Left colon (tissue), 2 donors: ENCODE results near the gene NCOA5. TPM values are rescaled to one million over a fixed set of nuclear protein-coding genes. Genes with fewer than 3 reads are reported as not detected.

ENCODE experiments used
- ATAC-seq: fragments of 200-7000 bp; cut with Tn5 transposase; one replicate; pipeline ENCODE4 v1.9.1; 2020; ENCODE audit warnings: mild to moderate bottlenecking, moderate library complexity
- DNase-seq, 2 donors: peaks; one replicate each; pipeline ENCODE4 v3.0.0-alpha.2; 2020
- intact Hi-C, 2 donors: fragments of 100-400 bp; cut with DNase I in 1 of 2; cut with micrococcal nuclease in 1 of 2; formaldehyde crosslinking; loops; one replicate each; pipeline versions ENCODE4 v1.11.2 to v1.14.0; 2022; cut with DNase I, micrococcal nuclease
- total RNA-seq, 2 donors: library from RNA; stranded (reverse); fragmentation: NEBNext Ultra II Directional; extraction: Animal tissue kit (Norgen Biotek cat#: 25700); gene quantifications; one replicate each; pipeline ENCODE4 v1.2.1, GENCODE V29; 2021
- donor health status: DM: no; HTN: no; CAD: no.
- donor health status: DM: yes; HTN: yes; CAD: no.

NCOA5 gene
- total RNA-seq, 2 donors from 2014 or later, result 20.8 to 24.1 TPM

DNA sequence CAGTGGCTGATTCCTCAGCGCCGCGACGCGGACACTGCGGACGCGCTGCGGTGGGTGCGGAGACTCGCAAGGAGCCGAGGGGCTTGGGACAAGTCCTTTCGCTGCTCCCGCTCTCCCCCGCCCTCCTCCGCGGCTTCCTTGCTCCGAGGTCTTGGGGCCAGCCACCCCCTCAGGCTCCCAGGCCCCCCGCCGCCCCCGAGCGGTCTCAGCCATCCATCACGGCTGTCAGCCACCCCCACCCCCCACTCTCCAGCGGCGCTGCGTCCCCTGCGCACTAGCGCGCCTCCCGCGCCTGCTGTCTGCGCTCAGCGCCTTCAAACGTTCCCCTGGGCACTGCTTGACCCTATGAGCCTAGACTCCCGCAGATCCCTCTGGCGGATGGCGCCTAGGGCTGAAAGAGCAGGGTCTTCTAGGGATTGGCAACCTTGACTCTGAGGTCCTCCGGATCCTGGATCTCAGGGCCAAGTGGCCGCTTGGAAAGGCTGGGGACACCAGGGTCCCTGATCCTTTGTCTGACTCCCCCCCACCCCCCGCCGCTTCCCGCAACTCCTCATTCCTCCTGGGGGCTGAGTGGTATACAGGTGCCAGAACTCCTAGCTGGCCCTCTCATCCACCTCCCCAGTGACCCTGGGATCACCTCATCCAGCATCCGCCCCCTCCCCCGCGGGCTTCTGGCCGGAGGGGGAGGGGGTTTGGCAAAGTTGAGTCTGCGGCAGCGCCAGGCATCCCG lies 59.3 kb downstream of the NCOA5 start:
- no peak for ATAC-seq
- no peak for DNase-seq
- intact Hi-C loops, result no loop called here

DNA sequence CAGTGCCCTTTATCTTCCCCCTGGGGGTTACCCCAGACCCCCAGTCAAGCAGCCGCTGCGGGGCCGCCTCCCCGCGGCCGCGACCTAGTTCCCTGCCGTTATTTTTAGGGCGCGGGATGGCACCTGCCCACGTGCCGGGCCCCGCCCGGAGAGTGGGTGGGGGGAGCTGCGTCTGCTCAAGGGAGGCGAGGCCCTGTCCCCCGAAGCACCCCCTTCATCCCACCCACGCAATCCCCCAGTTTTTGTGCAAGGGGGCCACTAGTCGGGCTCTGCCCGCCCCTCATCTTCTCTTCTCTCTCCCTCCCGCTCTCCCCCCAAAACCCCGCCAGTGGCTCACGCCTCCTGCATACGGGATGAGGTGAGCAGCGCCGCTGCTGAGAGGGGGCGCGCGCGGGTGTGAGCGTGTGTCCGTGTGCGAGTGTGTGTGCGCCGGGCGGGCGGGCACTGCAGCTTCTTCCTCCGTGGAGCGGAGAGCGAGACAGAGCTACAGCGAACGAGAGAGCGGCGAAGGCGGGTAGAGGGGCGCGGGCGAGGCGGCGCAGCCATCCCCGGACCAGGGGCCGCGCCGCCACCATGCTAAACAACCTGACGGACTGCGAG lies 60.9 kb downstream of the NCOA5 start, which contains the start of gene SLC12A5:
Gene SLC12A5, plus strand, starts transcription at position 444 of the 600 bp plus-strand sequence. Its CDS starts 130 bp downstream, at position 574.
- intact Hi-C loops, result loop anchor here in 1 of 2 donors (10.0 kb wide), 1 partner anchor 76 kb away; no protein-coding TSS in a partner anchor
- DNase-seq, result no peak
- ATAC-seq, result no peak

DNA sequence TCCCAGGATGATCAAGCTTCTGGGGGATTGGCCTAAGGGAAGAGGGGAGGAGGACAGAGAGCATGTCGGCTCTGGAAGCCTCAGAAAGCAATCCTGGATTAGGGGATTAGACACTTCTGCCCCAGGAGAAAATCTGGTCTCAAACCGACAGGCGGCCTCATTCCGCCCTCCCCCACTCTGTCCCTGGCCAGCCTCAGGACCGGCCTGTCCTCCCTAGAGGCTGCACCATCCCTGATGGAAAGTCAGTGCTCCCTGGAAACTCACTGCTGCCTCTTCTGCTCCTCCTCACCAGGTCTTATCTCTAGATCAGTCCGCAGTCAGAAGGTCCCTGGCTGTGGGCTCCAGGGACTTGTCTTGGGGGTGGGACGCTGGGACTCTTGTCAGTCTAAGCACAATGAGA lies 61.7 kb downstream of the NCOA5 start:
- intact Hi-C loops, result loop anchor here in 1 of 2 donors (10.0 kb wide), 1 partner anchor 77 kb away; no protein-coding TSS in a partner anchor
- DNase-seq, result no peak

DNA sequence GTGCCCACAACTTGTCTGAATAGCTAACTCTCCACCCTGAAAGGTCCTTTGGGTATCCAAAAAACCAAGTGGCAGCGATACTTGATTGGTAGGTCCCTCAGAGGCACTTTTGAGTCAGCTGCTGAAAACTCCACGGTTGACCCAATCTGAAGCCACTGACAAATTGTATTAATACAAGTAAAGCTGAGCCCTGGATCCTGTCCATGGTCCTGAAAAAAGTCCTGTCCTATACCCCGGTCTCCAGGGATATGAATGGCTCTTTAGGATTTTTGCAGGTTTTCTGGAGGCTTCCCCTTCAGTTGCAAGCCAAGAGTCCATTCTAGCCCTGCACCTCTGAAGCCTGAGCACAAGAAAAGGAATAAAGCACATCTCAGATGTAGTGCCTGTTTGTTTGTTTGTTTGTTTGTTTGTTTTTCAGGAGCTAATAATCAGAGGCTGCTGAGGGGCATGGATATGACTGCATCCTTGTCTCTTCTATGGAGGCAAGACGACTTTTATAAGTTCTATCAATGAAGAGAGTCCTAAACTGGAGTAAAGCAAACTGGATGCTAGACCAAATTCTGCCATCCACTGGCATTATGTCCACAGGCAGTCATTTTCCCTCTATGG lies 62.4 kb downstream of the NCOA5 start:
- intact Hi-C loops, result loop anchor here in 1 of 2 donors (10.0 kb wide), 1 partner anchor 77 kb away; no protein-coding TSS in a partner anchor
- ATAC-seq (no peak), DNase-seq (peak in 1 of 2 donors; percentile 32)

More for the DNA sequence above, 61.7 kb downstream of the NCOA5 start:
- ATAC-seq, result no peak

DNA sequence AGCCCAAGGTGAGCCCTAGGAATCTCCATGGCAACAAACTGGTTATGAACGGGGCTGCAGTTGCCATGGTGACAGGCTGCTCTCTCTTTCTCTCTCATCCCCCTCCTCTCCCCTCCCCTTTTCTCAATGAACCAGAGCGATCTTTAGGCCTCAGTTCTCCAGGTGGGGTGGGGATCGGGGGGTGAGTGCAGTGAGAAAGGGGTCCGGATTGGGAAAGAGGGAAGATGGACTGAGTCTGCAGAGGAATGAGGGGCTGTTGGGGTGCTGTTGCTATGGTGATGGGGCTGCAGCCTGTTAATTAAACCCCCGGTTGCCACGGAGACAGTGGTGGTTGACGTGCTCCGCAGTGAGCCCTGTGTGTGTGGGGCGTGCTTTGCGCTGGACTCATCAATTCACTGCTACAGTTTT lies 64.4 kb downstream of the NCOA5 start:
- intact Hi-C loops, result loop anchor here in 1 of 2 donors (10.0 kb wide), 1 partner anchor 79 kb away; no protein-coding TSS in a partner anchor
- DNase-seq (no peak), ATAC-seq (no peak)

DNA sequence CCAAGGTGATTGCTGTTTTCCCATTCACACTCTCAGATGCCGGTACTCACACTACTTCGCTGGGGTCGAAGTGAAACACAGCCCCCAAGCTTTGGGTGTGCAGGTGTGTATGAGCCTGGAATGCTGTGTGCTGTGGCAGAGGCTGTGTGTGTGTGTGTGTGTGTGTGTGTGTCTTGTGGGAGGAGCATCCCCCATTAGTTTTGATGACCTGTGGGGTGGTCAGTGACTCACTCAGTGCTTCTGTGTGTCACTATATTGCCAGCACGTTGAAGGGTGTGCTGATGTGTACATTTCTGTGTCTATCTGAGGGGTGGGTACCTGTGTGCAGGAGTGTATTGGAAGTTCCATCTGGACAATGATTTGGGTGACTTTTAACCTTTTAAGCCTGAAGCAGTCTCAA lies 65.8 kb downstream of the NCOA5 start:
- ATAC-seq (no peak), DNase-seq (no peak)
- intact Hi-C loops, result loop anchor here (5.0 to 10.0 kb wide), 2 partner anchors 81 to 148 kb away; no protein-coding TSS in a partner anchor

DNA sequence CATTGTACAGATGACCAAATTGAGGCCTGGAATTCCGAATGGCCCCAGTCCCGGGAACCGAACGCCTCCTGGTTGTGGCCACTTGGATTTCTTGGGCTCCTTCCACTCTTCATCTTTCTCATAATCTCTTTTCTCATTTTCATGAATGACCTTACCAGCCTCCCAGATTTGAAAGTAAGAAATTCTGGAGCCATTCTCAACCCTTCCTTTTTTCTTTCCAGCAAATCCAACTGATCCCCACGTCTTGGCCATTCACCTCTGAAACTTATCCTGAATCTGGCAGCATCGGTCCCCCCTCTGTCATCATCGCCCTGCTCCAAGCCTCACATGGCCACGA lies 66.6 kb downstream of the NCOA5 start:
- no peak for ATAC-seq
- intact Hi-C loops, result loop anchor here (5.0 to 10.0 kb wide), 2 partner anchors 82 to 149 kb away; no protein-coding TSS in a partner anchor

DNA sequence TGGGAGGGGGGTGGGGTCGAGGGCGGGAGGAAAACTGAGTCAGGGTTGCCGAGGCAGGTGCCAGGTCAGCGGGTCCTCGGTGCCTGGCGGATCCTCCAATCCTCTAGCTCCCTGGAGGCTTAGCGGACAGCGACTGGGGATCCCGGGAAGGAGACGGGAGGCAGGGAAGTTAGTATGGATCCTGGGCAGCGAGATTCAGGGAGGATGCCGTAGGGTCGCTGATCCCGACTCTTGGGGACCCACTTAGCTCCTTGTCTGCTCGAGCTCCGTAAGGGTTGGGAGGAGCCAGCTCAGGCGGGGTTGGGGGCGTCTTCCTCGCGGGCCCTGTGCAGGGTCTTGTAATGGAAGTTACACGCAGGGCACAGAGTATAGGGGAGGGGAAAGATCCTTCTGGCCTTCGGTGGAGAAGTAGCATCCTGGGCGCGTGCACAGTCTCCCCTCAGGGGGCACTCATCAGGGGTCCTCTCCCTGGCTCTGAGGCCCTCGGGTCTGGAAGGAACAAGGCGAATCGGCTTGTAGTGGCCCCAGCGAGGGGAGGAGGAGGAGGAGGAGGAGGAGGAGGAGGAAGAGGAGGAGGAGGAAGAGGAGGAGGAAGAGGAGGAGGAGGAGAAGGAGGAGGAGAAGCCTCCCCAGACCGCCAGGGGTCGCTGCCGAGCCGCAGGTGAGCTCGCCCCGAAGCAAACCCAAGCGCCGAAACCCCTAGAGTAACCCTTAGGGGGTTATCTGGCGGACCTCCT lies 67.2 kb downstream of the NCOA5 start:
- DNase-seq, result peak in 1 of 2 donors; percentile 74
- peak; percentile 66 for ATAC-seq
- intact Hi-C loops, result loop anchor here (5.0 to 10.0 kb wide), 2 partner anchors 82 to 150 kb away; no protein-coding TSS in a partner anchor

More for the DNA sequence above, 66.6 kb downstream of the NCOA5 start:
- no peak for DNase-seq

DNA sequence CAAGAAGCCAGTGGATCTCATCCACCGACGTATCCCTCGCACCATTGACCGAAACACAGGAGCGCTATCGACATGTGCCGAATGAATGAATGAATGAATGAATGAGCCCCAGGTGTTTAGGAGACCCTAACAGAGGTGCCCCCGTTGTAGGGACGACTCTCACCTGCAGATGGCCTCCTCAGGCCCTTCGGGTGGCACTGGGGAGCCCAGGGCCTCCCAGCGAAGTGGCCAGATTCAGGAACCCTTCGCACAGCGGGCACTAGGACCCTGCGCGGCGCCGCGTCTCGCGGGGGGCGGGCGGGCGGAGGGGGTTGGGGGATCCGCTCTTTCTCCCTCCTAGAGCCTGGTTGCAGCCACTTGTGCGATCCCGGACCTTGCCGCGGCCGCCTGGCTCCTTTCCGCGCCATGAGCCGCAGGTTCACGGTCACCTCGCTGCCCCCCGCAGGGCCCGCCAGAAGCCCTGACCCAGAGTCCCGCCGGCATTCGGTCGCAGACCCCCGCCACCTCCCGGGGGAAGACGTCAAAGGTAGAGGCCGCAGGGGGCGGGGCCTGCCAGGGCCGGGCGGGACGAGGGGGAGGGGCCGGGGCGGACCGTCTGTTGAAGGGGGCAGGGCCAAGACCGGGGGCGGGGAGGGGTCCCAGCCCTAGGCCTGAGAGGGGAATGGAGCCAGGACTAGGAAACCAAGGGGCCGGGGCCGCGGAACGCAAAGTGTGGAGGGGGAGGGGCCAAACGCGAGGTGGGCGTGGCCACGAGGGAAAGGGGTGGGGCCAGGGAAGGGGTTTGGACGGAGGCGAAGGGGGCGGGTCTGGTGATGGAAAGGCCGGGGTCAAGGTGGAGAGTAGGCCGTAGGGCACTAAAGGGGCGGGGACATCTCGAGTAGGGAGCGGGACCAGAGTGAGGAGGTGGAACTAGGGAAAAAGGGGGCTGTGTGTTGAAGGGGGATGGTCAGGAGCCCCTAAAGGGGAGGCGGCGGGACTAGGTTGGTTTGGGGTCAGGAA lies 68.1 kb downstream of the NCOA5 start:
- peak in 1 of 2 donors; percentile 37 for DNase-seq
- intact Hi-C loops, result loop anchor here (5.0 to 10.0 kb wide), 2 partner anchors 83 to 151 kb away; no protein-coding TSS in a partner anchor
- ATAC-seq, result peak; percentile 65

DNA sequence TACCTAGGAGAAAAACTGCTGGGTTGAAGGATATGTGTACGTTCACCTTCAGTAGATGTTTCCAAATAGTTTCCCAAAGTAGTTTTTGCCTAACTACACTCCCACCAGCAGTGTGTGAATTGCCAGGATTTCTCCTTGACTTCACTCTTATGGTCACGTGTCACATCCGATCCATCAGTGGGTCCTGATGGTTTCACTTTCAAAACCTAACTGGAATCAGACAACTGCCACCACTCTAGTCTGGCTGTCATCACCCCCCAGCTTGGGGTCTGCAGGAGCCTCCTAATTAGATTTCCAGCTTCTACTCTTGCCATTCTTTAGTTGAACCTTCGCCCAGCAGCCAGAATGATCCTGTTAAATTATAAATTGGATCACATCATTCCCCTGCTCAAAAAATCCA lies 69.2 kb downstream of the NCOA5 start:
- ATAC-seq (no peak), DNase-seq (no peak)
- intact Hi-C loops, result loop anchor here (5.0 to 10.0 kb wide), 2 partner anchors 84 to 152 kb away; no protein-coding TSS in a partner anchor

DNA sequence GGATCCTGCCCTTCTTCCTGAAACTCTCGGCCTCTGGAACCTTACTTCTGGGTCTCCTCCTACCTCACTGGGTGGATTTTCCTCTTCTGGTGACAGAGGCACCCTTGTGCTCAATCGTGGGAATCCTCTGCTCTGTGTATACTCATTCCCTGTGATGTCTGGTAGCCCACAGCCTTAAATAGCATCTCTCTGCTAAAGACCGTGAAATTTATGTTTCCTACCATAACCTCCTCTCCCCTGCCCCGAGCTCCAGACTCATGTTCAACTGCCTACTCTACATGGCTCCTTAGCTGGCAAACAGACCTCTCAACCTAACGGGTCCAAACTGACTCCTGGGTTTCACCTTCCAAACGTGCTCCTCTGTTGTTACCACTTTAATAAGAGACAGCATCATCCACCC lies 71.2 kb downstream of the NCOA5 start:
- DNase-seq (no peak), ATAC-seq (no peak)
- intact Hi-C loops, result no loop called here

DNA sequence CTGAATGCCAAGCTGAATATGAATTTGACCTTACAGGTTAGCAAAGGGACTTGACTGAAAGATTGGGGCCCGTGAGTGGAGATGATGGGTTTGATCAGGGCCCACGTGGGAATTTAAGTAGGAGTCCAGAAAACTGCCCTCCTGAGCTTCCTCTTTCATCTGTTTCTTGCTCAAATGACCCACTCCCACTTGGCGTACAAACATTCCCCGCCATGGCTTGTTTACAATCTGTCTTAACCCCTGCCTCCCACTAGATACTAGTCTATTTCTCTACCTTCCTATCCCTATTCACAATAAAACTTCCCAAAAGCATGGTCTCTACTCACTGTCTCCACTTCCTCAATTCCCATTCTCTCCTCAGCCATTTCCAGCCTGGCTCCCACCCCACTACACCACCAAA lies 71.7 kb downstream of the NCOA5 start:
- DNase-seq (no peak), ATAC-seq (no peak)

DNA sequence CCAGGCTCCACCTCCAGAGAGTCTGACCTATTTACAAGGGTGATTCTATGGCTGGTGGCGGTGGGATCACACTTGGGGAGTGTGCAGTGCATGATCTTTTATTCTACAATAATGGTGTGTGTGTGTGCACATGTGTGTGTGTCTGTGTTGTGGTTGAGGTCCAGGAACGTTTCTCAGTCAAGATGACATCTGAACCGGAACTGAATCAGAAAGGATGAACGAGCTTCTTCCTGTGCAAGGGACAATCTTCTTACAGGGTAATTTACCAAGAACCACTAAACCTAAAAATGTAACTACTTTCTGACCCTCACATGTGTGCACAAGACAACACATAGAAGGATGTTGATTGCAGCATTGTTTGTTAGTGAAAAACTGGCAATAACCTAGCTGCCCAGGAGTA lies 72.5 kb downstream of the NCOA5 start:
- intact Hi-C loops, result no loop called here
- no peak for ATAC-seq
- DNase-seq, result no peak

More for the DNA sequence above, 71.7 kb downstream of the NCOA5 start:
- intact Hi-C loops, result no loop called here

DNA sequence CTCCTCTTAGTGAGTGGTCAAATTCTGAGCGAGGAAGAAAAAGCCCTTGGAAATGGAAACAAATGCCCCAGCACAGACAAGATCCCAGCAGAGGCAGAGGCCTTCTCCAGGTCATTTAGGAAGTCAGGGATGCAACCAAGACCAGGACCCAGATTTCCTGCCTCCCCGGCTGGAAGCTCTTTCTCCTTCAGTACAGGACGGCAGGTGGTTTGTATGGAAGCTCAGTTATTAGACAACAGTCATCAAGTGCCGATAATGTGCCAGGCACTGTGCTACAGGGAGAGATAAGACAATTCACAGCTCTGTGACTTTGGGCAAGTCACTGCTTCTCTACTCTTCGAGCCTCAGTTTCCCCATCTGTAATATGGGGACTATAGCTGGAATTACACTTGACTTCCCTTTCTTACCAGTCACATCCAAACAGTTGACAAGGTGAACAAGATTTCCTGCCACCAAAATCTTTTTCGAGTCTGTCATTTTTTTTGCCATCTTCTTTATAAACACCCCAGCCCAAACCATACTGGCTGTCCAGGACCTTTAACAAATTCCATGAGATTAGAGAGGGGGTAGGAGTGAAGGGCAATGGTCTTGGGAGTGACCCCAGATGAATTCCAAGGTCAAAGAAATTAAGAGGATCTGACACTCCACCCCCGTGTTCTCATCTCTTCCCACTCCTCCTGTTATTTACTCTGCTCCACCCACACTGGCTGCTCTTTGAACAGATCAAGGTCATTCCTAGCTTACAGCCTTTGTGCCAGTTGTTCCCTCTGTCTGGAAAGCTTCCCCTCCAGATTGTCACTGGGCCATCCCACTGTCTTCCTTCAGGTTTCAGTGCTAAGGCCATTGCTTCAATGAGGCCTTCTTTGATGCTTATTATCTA lies 75.0 kb downstream of the NCOA5 start:
- DNase-seq (no peak), ATAC-seq (peak; percentile 72)
- intact Hi-C loops, result no loop called here

DNA sequence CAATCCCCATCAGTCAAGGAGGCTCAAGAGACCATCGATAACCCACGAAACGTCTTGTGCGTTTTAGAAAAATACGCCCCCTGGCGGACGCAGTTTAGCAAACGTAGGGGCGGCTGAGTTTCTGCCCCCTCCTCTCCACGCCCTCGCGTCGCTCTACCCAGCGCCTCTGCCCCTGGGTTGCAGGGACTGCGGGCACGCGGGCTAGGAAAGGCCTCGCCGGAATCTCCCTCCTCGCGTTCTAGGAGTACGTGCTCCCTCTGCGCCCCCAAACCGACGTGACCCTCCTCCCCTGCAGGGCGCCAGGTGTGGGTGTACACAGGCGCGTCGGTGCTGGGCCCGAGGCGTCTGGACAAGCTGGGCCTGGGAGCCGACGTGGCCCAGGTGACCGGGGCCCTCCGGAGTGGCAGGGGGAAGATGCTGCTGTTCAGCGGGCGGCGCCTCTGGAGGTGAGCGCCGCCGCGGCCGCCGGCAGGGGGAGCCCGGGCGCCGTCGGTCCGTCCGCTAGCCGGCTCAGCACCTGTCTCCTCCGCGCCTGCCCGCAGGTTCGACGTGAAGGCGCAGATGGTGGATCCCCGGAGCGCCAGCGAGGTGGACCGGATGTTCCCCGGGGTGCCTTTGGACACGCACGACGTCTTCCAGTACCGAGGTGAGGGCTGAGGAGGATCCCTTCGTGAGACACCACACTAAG lies 75.8 kb downstream of the NCOA5 start:
- intact Hi-C loops, result no loop called here
- ATAC-seq (peak; percentile 95), DNase-seq (peak in 1 of 2 donors; percentile 72)

DNA sequence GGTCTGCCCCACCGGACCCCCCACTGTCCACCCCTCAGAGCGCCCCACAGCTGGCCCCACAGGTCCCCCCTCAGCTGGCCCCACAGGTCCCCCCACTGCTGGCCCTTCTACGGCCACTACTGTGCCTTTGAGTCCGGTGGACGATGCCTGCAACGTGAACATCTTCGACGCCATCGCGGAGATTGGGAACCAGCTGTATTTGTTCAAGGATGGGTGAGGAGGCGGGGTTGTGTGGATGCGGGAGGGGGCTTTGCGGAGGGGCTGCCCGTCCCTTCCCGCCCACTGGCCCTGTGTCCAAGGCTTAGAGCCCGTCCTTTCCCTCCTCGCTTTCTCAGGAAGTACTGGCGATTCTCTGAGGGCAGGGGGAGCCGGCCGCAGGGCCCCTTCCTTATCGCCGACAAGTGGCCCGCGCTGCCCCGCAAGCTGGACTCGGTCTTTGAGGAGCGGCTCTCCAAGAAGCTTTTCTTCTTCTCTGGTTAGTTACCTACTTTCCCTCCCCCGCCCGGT lies 76.4 kb downstream of the NCOA5 start:
- DNase-seq (no peak), ATAC-seq (no peak)
- intact Hi-C loops, result no loop called here
